ENCODE measurements around the gene DNALI1. TPM values are rescaled to one million over a fixed set of nuclear protein-coding genes. Genes with fewer than 3 reads are reported as not detected.
"Not testable (repeated sequence)": the region's sequence is repeated elsewhere in the genome, so short reads cannot be mapped to it uniquely, and the experiment has no call there.

DNALI1 gene
- total RNA-seq, 1 donor from 2014 or later: 3.9 TPM

DNA sequence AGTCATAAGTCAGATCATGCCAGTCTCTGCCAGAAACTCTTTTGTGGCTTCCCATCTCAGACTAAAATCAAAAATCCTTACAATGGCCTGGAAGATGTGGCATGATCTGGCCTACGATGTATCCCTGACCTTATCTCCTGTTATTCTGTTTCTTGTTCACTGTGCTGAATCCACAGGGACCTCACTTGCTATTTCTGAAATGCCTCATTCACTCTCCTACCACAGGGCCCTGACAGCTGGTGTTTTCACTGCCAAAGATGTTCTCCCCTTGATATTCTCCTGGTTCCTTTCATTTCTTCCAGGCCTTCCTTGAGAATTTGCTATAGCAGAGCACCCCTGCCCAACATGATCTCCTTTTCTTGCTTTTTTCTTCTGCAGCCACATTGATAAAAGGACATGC is 1.7 kb downstream of the DNALI1 start:
- no peak overlapping the region for H3K27ac Mint-ChIP-seq (ENCODE audit: unreplicated experiment)
- no peak overlapping the region for H3K4me3 Mint-ChIP-seq (ENCODE audit: unreplicated experiment)
- H3K27me3 Mint-ChIP-seq (ENCODE audit: low read depth): no peaks in the 10 kb centered on the region
- peaks cover 18% of the 10 kb centered on the region for H3K4me1 Mint-ChIP-seq (ENCODE audit: low read depth)
- peaks cover 2% of the 10 kb centered on the region for H3K36me3 Mint-ChIP-seq (ENCODE audit: low read depth)
- DNase-seq (ENCODE audit: low spot score): no peak
- TF ChIP-seq, protein P1, sequence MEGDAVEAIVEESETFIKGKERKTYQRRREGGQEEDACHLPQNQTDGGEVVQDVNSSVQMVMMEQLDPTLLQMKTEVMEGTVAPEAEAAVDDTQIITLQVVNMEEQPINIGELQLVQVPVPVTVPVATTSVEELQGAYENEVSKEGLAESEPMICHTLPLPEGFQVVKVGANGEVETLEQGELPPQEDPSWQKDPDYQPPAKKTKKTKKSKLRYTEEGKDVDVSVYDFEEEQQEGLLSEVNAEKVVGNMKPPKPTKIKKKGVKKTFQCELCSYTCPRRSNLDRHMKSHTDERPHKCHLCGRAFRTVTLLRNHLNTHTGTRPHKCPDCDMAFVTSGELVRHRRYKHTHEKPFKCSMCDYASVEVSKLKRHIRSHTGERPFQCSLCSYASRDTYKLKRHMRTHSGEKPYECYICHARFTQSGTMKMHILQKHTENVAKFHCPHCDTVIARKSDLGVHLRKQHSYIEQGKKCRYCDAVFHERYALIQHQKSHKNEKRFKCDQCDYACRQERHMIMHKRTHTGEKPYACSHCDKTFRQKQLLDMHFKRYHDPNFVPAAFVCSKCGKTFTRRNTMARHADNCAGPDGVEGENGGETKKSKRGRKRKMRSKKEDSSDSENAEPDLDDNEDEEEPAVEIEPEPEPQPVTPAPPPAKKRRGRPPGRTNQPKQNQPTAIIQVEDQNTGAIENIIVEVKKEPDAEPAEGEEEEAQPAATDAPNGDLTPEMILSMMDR (IDR thresholded peaks at IDR 0.05): no peak
- H3K9me3 Mint-ChIP-seq (ENCODE audit: low read depth): no peaks in the 10 kb centered on the region

DNA sequence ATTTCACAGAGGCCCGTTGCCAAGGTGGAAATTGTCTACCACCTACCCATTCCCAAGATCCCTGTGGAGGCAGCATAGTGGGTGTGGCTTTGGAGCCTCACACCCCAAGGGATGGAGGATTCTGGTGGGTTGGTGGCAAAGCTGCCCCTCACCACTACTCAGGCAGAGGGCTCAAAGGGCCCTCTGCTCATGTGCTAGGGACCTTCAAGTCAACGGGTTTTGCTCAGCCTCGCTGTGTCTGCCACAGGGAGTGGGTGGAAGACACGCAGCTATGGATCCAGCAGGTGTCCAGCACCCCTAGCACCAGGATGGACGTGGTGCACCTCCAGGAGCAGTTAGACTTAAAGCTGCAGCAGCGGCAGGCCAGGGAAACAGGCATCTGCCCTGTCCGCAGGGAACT is 2.3 kb downstream of the DNALI1 start:
- no peak overlapping the region for H3K4me3 Mint-ChIP-seq (ENCODE audit: unreplicated experiment)
- TF ChIP-seq, protein P1 (IDR thresholded peaks at IDR 0.05): no peak
- peaks cover 2% of the 10 kb centered on the region for H3K36me3 Mint-ChIP-seq (ENCODE audit: low read depth)

DNA sequence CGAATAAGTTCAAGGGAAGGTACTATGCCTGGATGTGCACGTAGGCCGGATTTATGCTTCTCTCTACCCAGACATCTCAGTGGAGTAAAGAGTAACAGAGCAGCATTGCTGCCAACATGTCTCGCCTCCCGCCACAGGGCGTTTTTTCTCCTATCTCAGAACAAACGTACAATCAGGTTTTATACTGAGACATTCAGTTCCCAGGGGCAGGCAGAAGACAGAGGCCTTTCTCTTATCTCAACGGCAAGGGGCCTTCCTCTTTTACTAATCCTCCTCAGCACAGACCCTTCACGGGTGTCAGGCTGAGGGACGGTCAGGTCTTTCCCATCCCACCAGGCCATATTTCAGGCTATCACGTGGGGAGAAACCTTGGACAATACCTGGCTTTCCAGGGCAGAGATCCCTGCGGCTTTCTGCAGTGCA is 3.2 kb downstream of the DNALI1 start:
- not testable (repeated sequence) for H3K4me3 Mint-ChIP-seq (ENCODE audit: unreplicated experiment); H3K27me3 Mint-ChIP-seq (ENCODE audit: low read depth); DNase-seq (ENCODE audit: low spot score); H3K27ac Mint-ChIP-seq (ENCODE audit: unreplicated experiment); H3K9me3 Mint-ChIP-seq (ENCODE audit: low read depth); H3K36me3 Mint-ChIP-seq (ENCODE audit: low read depth)
- peaks cover 20% of the 10 kb centered on the region for H3K4me1 Mint-ChIP-seq (ENCODE audit: low read depth)

More for the DNA sequence above, 2.3 kb downstream of the DNALI1 start:
- H3K27ac Mint-ChIP-seq (ENCODE audit: unreplicated experiment): no peak overlapping the region
- no peaks in the 10 kb centered on the region for H3K27me3 Mint-ChIP-seq (ENCODE audit: low read depth)
- no peak for DNase-seq (ENCODE audit: low spot score)
- no peaks in the 10 kb centered on the region for H3K9me3 Mint-ChIP-seq (ENCODE audit: low read depth)
- H3K4me1 Mint-ChIP-seq (ENCODE audit: low read depth): peaks cover 19% of the 10 kb centered on the region

DNA sequence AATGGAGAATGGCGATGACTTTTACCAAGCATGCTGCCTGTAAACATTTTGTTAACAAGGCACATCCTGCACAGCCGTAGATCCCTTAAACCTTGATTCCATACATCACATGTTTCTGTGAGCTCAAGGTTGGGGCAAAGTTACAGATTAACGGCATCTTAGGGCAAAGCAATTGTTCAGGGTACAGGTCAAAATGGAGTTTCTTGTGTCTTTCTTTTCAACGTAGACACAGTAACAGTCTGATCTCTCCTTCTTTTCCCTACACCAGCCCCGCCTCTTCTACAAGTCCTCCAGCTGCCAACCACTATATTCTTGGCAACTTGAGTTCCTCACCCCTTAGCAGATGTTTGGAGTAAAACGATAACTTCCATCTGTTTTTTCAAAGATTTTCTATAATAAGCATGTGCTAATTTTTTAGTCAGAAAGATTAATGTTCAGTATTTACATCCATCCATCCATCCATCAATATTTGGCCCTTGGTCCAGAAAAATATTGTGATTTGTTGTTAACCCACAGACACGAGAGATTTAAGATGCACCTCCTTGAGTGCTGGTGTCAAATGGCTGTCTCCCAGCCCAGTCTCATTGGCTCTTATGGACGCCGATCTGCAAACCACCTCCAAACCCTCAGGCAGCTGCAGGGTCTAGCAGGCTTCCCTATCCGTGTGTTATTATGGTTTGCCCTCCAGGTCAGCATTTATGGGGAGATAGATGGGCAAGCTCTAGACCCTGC is 3.8 kb downstream of the DNALI1 start:
- TF ChIP-seq, protein P1 (IDR thresholded peaks at IDR 0.05): no peak
- Mint-ChIP-seq H3K9me3 (ENCODE audit: low read depth) (no peaks in the 10 kb centered on the region), H3K4me3 (ENCODE audit: unreplicated experiment) (no peak overlapping the region), H3K4me1 (ENCODE audit: low read depth) (peaks cover 20% of the 10 kb centered on the region), H3K27me3 (ENCODE audit: low read depth) (no peaks in the 10 kb centered on the region), H3K36me3 (ENCODE audit: low read depth) (peaks cover 6% of the 10 kb centered on the region), H3K27ac (ENCODE audit: unreplicated experiment) (no peak overlapping the region)
- no peak for DNase-seq (ENCODE audit: low spot score)

DNA sequence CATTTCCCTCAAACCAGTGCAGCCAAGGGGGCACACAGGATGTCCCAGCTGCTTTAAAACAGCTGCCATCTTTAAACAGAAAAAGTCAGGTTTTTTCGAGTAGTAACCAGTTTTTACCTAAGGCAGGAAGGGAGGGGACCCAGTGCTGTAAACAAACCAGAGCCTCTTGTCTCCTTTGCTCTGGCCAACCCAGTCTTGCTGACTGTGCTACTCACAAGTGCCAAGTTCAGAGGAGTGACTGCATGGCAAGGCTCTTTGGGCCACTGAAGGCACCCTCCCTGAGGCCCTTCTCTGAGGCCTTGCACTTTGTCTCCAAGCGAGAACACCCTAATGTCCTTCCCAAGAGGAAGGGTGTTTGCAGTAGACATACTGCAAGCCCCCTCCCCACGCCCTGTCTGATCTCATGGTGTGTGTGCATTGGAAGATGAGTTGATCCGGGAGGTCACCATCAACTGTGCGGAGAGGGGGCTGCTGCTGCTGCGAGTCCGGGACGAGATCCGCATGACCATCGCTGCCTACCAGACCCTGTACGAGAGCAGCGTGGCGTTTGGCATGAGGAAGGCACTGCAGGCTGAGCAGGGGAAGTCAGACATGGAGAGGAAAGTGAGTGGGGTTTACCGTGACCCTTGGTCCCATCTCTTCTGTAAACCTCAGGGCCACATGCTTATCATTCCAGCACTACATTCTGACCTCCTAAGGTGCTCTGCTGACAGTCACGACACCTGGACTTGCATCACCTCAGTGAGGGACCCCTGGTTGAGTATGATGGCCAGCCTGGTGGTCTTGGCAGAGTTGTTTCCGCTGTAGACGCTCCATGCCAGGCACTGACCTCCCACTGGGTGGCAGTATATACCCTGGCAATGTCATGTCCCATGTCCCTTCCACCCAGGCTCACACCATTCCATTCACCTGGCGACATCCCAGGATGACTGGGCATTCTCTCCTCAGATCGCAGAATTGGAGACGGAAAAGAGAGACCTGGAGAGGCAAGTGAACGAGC is 4.7 kb downstream of the DNALI1 start:
- H3K27ac Mint-ChIP-seq (ENCODE audit: unreplicated experiment): no peak overlapping the region
- TF ChIP-seq, protein P1 (IDR thresholded peaks at IDR 0.05): peak; percentile 72
- peaks cover 11% of the 10 kb centered on the region for H3K36me3 Mint-ChIP-seq (ENCODE audit: low read depth)
- no peak for DNase-seq (ENCODE audit: low spot score)
- no peaks in the 10 kb centered on the region for H3K27me3 Mint-ChIP-seq (ENCODE audit: low read depth)
- H3K4me3 Mint-ChIP-seq (ENCODE audit: unreplicated experiment): no peak overlapping the region
- H3K4me1 Mint-ChIP-seq (ENCODE audit: low read depth): peaks cover 16% of the 10 kb centered on the region
- H3K9me3 Mint-ChIP-seq (ENCODE audit: low read depth): no peaks in the 10 kb centered on the region
